Stimulated activated CD4-positive, alpha-beta T cell treated with anti-CD3 and anti-CD28 coated beads, TNF-alpha, amount 100 ng/mL, for 1 hour (primary cell): ENCODE results near the gene CHMP1A.
"Not testable (repeated sequence)": the region's sequence is repeated elsewhere in the genome, so short reads cannot be mapped to it uniquely, and the experiment has no call there.

ENCODE experiments used
- DNase-seq, 3 donors: peaks; one replicate each; pipeline ENCODE4 v3.0.0-alpha.2; 2020; ENCODE audit warnings: low read depth in 3 of 3, low spot score in 1 of 3

CHMP1A gene

DNA sequence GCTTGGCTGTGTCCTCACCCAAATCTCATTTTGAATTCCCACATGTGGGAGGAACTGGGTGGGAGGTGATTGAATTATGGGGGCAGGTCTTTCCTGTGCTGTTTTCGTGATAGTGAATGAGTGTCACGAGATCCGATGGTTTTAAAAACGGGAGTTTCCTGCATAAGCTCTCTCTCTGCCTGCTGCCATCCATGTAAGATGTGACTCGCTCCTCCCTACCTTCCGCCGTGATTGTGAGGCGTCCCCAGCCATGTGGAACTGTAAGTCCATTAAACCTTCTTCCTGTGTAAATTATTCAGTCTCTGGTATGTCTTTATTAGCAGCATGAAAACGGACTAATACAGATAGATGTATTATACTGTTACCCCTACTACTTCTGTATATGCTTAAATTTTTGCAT lies 3.7 kb upstream of the CHMP1A start:
- DNase-seq: no peak

DNA sequence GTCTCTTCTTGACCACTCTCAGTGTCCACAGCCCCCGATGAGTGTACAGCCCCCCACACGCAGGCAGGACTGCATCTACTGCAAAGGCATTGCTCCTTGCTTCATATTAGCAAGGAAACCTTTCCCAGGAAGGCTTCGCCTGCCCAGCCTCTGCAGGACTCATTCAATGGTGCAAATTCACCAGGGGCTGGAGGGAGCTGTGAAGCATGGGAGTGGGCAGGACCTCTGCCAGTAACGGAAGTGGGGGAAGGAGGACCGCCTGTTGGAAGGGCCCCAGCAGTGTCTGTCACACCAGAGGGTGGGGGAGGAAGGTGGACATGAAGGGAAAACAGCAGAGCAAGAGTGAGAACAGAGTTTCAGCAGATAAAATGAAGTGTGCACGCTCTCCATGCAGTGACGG lies 2.6 kb upstream of the CHMP1A start:
- no peak for DNase-seq

DNA sequence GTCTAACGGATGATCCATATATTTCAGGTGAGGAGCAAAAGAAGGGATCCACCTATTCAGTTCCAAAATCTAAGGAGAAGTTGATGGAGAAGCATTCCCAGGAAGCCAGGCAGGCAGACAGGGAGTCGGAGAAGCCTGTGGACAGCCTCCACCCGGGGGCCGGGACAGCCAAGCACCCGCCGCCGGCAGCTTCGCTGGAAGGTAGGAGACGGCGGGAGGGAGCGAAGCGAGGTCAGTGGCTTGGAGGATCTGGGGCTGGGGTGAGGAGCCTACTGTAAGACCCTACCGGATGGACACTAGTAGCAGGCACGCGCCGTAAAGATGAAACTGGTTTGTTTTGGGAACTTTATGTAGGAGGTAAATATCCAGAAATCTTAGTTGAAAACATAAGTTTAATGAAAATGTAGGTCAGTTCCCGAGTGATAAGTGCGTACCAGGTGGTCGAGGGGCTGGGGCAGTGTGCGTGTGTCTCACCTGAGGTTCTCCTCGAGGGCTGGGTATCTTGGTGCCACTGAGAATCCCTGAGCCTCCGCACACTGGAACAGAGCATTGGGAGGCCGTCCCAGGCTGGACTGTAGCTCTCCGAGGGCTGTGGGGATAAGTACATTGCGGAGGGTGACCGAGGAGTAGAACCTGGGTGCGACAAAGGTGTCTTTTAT lies 842 bp upstream of the CHMP1A start:
- DNase-seq: no peak

DNA sequence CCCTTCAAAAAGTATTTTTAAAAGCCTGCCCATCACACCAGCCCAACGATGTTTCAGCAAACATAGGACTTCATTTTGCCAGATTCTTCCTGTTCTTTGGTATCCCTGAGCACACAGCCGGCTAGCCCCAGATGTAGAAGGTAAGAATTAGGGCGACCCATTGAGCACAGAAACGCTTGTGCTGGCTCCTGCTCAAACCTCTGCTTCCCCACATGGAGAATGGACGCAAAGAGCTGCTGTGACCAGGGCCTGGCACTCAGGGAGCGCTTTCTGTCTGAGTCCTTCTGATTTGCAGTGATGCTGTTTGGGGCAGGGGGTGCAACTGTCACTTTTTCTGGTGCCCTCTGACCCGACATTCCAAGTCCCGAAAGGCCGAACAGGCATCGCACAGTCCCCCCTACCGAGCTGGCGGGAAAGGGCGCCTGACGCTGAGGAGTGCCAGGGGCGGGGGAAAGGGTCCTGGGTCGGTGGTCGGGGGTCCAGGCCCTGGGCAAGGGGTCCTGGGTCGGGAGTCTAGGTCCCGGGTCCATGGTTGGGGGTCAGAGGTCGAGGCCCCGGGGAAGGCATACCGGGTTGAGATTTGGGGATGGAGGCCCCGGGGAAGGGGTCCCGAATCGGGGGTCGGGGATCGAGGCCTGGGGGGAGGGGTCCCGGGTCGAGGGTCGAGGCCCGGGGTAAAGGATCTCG lies 930 bp downstream of the CHMP1A start:
- DNase-seq: no peak

DNA sequence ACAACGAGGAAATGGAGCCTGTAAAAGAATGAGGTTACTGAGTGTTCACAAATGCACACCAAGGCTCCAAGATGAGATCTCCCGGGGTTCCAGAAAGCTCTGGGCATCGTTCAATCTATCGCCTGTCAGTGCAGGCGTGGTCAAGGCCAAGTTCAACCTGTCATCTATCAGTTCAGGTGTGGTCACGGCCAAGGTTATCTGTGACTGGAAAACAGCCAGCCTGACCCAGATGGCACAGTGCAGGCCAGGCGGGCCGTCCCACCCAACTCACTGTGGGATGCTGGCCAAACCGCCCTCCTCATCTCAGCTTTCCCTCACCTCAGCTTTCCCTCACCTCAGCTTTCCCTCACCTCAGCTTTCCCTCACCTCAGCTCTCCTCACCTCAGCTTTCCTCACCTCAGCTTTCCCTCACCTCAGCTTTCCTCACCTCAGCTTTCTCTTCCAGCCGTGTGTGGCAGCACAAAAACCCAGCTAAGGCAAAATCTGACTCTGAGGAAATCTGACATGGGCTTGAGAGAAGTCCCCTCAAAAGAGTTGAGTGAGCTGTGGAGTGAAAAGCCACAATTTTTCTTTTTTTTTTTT lies 2.4 kb downstream of the CHMP1A start:
- DNase-seq: no peak

DNA sequence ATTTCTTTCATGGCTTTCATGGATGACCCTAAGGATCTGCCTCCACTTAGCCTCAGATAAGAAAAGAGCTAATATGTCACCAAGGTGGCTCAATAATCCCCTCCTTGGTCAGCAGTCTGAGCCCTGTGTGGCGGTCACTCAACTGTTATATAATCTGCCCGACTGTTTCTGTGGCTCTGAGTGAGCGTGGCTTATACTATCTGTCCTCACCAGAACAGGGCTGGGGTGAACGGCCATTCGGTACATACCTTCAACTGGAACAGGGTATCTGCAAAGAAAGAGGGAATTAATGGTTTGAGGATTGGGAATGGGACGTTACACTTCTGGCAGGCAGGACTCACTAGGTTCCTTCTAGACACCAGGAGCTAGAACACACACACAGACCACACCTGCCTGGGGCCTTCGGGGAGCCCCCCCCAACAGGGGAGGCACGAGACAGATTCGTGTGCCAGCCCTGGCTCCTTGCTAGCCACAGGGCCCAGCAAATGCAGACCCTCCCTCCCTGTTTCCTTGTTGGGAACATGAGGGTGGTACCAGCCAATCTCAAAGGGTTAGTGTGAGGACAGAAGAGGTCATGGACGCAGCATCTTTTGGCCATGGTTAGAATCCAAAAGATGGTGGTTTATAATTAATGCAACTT lies 3.7 kb downstream of the CHMP1A start:
- no peak for DNase-seq

DNA sequence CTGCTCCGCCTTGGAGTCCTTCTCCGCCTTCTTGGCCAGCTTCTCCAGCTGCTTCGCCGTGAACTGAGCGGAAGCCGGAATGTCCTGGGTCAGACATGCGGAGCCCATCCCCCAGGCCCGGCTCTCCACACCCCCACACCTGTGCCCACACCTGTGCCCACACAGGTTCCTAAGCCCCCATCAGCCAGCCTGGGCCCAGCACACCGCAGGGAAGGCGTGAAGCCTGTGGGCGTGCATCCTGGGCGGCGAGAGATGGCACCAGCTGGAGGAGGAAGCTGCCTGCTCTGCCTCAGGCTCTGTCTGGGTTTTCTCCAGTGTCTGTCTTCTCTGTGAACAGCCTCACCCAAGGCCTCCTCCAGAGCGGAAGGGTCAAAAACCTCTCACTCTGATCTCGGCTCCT lies 5.9 kb downstream of the CHMP1A start:
- no peak for DNase-seq

DNA sequence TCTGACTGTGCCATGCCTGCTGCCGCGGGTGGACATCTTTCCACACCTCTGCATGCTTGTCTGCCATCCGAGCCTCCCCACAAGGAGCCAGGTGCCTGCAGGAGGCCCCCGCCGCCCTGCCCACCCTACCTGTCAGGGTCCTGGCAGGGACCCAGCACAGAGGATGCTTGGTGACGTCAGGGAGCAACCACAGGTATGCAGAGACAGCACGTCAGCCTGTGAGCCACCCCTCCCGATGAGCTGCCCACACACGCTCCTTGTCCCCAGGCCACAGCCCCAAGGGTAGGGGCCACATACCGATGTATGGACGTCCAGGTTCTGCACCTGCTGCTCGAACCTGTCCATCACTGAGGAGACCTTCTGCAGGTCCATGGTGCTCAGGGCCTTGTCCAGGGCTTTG lies 10.6 kb downstream of the CHMP1A start:
- no peak for DNase-seq

DNA sequence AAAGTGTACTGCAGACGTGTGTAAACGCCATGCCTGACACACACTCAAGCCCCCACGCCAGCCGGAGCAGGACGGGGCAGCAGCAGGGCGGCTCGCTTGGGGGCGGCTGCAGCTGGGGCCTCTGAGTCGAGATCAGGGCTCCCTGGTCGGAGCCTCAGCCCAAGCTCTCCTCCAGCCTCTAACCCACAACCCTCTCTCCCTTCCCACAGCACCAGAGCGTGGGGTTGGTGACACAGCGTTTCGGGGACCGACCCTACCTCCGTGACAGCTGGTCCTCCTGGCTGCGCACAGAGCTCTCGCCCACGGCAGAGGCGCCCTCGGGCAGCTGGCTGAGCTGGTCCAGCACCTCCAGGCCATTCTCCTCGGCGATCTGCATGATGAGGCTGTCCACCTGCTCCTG lies 11.2 kb downstream of the CHMP1A start:
- no peak for DNase-seq

DNA sequence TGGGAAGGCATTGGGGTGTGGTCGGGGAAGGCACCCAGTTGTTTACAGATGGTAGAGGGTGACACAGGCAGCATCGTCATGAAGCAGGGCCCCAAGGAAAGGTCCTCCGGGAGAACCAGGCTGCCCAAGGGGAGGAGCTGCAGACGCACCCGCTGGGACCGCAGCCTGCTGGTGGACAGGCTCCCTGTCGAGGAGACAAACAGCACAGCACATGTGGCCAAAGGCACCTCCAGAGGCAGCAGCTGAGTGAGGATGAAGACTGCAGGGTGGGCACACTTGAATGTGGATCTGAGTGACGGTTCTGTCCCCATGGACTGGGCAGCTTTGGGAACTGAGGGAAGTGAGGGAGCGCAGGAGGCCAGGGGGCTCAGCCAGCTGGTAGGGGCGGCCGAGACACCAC lies 12.4 kb downstream of the CHMP1A start:
- no peak for DNase-seq

DNA sequence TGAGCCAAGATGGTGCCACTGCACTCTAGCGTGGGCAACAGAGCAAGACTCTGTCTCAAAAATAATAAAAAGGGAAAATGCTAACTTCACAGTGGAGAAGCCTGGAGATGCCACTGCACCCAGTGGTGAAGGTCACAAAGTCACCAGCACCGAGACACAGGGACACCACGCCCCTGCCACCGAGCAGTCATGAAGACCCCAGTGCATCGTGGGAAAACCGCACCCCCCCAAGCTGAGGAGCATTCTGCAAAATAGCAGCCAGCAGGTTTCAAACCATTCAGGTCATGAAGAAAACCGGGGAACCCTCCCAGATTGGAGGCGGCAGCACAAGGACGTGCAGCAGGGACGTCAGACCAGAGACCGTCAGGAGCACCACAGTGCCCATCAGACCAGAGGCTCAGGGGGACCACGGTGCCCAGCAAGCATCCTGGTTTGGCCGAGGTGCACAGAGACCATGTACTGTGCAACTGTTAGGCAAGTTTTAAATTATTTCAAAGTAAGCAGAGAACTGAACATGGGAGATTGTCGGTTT lies 13.7 kb downstream of the CHMP1A start:
- DNase-seq: no peak

DNA sequence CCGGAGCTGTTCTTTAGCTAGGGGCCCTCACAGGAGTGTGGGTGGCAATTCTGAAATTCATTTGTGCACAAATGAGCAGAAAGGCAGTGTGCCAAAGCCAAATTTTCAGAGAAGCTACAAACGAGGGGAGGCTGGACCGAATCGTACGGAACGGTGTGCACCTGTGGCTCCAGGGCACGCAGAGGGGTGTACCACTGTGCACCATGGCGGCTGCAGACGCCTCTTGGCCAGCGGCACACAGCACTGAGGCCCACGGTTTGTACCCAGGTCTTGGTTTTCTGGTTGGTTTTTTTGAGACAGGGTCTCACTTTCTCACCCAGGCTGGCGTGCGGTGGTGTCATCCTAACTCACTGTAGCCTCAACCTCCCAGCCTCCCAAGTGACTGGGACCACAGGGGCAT lies 14.9 kb downstream of the CHMP1A start:
- DNase-seq: no peak

DNA sequence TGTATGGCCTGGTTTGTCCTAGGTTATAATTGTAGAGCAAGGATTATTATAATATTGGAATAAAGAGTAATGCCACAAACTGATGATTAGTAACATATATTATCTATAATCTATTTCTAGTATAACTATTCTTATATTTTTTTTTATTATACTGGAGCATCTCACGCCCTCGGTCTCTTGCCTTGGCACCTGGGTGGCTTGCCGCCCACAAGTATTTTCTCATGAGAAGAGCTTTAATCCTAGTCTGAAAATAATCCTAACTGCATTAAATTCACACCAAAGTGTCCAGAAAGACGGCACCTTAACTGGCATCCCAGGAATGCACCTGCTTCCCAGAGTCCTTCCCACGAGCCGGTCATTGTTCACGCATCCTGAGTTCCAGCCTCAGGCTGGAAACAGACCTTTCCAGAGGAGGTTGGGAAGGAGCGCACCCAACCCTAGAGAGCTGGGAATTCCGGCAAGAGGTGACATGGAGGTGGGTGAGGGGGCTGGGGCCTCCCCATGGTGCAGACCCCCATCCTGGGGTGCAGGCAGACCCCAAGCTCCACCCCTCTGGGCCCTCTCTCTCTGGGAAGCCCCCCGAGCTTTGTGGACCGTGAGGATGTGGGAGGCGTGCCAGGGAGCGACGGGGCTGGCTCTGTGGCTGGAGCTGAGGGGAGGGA lies 15.9 kb downstream of the CHMP1A start:
- DNase-seq: no peak

DNA sequence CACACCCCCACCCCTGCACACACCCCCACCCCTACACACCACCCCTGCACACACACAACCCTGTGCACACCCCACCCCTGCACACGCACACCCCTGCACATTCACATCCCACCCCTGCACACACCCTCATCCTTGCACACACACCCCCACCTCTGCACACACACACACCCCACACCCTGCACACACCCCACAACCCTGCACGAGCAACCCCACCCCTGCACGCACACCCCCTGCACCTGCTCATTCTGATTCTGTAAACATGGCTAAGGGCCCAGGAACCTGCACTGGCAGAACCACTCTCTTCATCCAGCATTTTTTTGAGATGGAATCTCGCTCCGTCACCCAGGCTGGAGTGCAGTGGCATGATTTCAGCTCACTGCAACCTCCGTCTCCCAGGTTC lies 18.1 kb downstream of the CHMP1A start:
- DNase-seq: no peak

DNA sequence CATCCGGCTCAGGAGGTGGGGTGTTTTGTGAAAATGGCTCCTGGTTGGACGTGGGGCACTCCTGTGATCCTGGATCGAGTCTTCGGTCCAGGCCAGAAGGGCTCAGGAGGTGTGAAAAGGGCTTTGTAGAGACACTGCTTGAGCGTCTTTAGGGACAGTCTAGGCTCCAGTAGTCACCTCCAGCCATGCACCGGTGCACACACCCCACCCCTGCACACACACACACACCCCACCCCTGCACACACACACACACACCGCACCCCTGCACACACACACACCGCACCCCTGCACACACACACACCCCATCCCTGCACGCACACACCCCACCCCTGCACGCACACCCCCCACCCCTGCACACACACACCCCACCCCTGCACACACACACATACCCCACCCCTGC lies 19.1 kb downstream of the CHMP1A start:
- DNase-seq: no peak

DNA sequence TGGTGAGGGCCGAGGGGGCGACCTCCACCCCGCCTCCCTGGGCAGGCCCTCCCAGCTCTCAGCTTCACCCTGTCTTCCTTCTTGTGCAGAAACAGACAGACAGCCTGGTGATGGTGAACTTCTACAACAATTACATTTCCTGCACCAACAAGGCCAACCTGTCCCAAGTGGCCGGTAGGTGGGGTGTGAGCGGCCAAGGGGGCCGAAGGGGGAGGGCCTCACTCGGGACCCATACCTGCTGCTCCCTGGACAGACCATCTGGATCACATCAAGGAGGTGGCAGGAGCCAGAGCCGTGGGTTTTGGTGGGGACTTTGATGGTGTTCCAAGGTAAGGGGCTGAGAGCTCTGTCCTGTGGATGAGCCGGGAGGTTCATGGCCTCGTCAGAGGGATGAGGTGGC lies 20.1 kb downstream of the CHMP1A start:
- DNase-seq: no peak

DNA sequence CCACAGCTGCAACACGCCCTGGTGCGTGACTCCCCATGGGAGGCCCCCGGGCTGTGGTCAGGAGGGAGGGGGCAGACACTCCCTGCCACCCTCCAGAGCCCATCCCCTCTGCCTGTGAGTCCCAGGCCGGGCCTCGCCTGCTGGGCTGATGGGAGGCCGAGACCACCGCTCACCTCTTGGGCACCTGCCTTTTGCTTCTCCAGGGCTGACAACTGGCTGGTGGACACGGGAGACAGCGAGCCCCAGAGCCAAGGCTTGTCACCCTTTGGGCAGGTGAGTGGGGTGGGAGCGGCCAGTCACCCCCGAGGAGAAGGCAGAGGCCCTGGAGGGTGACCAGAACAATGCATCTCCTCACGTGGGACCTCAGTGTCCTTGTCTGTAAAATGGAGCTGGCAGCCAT lies 20.8 kb downstream of the CHMP1A start:
- DNase-seq: no peak

DNA sequence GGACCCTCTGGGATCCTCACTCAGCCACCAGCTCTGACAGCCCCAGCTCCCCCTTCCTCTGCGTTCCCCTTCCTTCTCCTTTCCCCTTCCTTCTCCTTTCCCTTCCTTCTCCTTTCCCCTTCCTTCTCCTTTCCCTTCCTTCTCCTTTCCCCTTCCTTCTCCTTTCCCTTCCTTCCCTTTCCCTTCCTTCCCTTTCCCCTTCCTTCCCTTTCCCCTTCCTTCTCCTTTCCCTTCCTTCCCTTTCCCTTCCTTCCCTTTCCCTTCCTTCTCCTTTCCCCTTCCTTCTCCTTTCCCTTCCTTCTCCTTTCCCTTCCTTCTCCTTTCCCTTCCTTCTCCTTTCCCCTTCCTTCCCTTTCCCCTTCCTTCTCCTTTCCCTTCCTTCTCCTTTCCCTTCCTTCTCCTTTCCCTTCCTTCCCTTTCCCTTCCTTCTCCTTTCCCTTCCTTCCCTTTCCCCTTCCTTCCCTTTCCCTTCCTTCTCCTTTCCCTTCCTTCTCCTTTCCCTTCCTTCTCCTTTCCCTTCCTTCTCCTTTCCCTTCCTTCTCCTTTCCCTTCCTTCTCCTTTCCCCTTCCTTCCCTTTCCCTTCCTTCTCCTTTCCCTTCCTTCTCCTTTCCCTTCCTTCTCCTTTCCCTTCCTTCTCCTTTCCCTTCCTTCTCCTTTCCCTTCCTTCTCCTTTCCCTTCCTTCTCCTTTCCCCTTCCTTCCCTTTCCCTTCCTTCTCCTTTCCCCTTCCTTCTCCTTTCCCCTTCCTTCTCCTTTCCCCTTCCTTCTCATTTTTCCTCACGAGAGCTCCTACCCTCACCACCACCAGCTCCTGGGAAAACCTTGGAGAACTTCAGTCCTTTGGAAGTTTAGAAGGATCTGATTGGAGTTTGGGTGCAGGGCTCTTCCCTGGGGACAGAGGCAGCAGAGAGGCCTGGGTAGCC lies 22.8 kb downstream of the CHMP1A start:
- not testable (repeated sequence) for DNase-seq

DNA sequence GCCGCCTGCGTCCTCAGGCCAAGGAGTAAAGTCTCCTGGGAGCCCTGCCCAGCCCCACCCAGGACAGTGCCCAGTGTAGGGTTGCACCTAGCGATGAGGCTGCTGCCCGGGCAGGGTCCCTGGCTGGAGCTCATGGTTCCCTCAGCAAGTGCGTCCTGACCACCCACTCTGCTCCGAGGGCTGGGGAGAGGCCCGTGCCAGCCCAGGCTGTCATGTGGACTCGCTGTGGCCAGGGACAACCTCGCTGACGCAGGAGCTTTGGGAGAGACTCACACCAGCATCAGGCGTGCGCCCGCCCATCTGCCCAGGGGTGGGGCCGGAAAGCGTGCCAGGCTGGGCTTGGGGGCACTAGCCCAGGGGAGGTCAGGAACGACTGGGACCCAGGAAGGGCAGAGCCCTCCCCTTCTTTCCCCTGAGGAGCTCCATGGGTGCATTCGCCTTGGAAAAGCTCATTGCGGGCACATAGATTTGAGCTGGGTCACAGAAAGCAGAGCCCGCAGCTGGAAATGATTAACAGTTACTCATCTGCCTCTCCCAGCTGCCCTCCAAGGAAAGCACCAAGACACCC lies 24.4 kb downstream of the CHMP1A start:
- DNase-seq: no peak
